WI38 (cell line): ENCODE measurements around the gene MAFB.

Experiments
- H3K4me3 ChIP-seq: 2 replicates; pipeline ENCODE4 v1.5.1; 2011; ENCODE audit warnings: low read depth, mild to moderate bottlenecking, control low read depth, low read length
- TF ChIP-seq, protein P1 (sequence below): IDR thresholded peaks from 2 replicates; pipeline ENCODE4 v1.5.1; 2012; ENCODE audit warnings: low read depth, mild to moderate bottlenecking, control low read depth, low read length

The MAFB gene

DNA sequence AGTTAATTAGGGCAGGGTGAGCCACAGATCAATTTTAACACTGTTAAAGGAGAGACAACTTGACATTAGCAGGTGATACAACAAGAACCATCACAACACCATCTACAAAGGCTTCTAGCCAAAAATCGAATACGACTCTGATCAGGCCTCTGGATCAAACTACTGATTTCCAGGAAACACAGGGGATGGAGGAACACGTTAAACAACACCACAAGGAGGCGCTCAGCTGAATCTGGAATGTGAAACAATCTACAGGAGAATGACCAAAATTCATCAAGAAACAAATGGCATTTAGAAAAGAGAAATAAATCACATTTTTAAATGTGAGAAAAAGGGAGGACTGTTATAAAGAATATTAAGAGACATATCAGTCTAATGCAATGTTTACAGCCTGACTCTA lies 13.5 kb upstream of the MAFB start:
- H3K4me3 ChIP-seq, result no peak overlapping the region
- TF ChIP-seq, protein P1, sequence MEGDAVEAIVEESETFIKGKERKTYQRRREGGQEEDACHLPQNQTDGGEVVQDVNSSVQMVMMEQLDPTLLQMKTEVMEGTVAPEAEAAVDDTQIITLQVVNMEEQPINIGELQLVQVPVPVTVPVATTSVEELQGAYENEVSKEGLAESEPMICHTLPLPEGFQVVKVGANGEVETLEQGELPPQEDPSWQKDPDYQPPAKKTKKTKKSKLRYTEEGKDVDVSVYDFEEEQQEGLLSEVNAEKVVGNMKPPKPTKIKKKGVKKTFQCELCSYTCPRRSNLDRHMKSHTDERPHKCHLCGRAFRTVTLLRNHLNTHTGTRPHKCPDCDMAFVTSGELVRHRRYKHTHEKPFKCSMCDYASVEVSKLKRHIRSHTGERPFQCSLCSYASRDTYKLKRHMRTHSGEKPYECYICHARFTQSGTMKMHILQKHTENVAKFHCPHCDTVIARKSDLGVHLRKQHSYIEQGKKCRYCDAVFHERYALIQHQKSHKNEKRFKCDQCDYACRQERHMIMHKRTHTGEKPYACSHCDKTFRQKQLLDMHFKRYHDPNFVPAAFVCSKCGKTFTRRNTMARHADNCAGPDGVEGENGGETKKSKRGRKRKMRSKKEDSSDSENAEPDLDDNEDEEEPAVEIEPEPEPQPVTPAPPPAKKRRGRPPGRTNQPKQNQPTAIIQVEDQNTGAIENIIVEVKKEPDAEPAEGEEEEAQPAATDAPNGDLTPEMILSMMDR, result no peak

DNA sequence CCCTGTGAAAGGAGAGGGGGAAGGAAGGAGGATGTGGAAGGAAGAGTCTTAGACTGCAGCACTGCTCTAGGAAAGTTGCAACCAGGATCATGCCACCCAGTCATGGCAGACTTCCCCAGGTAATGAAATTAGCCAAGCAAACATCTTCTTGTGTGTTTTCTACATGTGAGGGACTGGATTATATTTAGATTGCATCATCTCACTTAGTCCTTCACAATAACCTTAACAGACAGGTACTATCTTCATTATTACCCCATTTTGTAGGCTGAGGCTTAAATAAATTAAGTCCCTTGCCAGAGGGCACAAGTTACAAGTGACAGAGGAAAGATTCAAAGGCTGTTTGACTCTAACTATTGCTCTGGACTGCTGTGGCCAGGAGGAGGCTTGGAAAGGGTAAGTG lies 9.7 kb upstream of the MAFB start:
- TF ChIP-seq, protein P1, result no peak
- no peak overlapping the region for H3K4me3 ChIP-seq

DNA sequence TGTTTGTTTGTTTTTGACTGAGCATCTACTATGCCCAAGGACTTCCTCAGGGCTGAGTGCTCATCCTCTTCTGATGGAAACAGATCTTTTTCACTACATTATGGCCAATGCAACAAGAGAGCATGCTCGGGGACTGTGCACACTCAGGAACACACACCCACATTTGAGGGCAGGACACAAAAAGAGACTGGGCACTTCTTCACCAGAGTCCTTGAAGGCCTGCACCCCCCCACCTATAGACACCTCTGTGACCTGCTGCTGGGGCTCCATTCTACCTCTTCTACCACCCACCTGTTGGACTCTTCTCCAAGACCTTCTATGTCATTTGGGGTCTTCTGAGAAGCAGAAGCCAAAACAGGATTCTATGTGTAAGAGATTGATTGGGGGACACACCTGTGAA lies 9.2 kb upstream of the MAFB start:
- no peak overlapping the region for H3K4me3 ChIP-seq
- TF ChIP-seq, protein P1, result no peak

DNA sequence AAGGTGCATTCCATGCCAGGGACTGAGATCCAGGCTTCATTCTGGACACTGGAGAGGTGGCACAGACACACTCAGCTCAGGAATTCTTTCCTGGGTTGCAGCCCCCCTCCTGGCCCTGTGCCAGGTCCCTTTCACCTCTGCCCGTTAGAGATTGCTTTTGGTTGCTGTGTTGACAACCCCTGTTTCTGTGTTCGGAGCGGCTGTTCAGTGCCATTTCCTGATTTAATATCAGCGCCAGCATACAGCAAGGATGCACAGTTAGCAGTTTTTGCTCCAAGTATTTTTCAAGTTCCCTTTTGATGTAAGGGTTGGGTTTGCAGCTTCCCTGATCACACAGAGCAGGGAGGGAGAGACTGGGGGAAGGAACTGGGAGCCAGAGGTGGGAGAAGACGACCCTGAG lies 8.5 kb upstream of the MAFB start:
- no peak overlapping the region for H3K4me3 ChIP-seq
- TF ChIP-seq, protein P1, result no peak

DNA sequence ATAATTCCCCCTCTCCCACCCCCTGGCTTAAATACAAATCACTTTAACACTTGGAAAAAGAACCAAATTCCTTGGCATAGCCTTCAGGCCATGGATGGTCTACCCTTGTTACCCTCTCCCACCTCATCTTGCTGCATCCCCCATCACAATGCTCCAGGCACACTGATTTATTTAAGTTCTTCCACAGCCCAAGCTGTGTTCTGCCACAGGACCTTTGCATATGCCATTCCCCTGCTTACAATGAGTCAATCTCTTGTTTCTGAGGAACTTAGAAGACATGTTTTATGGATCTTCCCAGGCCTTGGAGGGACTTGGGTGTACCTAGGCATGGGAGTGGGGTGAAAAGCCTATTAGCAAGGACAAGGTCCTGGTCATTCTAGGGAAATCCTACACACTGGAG lies 6.2 kb upstream of the MAFB start:
- no peak overlapping the region for H3K4me3 ChIP-seq
- TF ChIP-seq, protein P1, result no peak

DNA sequence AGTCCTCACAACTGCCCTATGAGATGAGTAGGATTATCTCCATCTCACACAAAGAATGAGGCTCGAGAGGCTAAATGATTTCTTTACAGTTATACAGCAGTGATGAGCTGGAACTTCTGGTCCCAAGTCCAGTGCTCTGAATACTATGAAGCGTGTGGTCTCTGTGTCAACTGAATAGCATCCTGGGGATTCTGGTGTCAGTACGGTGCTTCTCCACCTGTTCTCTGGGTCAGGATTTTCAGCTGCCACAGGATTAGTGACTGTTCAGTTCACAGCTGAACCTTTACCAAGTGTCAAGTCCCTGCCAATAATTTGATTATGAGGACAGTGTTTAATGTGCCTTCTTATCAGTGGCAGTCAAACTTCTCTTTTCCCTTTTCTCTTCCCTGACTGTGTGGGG lies 5.2 kb upstream of the MAFB start:
- TF ChIP-seq, protein P1, result no peak
- H3K4me3 ChIP-seq, result no peak overlapping the region

DNA sequence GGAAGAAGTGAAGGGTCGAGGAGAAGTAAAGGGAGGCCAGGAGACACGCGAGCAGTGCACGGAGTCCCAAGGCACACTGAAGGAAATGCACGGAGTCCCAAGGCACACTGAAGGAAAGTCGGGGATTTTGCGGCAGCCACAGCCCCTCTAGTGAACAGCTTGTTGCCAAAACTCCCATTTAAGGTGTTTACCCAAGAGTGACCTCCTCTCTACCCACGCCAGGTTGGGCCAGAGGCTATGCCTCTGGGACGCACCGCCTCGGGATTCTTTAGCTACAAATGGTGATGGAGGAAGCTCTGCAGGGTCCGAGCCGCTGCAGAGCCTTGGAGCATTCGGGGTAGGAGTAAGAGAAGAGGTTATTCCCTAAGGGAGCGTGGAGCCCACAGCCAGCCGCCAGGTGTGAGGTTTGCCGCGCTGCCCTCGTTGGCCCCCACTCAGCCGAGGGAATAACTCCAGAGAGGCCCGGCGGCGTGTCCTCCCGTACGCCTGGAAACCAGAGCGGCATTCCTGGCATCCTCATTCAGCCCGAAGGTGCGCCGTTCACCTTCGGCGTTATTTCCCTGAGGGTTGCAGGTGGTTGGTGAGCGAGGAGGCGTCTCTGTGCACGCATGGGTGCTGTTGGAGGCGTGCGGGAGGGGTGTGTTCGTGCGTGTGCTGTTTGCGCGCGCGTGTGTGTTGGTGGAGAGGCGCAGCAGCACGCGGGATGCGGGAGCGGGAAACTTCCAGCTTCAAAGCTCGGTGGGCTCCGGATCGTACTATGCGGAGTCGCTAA lies 3.4 kb upstream of the MAFB start:
- TF ChIP-seq, protein P1, result no peak
- H3K4me3 ChIP-seq, result no peak overlapping the region
